ENCODE measurements around the gene BRI3. TPM values are rescaled to one million over a fixed set of nuclear protein-coding genes. Genes with fewer than 3 reads are reported as not detected.

BRI3 gene, protein sequence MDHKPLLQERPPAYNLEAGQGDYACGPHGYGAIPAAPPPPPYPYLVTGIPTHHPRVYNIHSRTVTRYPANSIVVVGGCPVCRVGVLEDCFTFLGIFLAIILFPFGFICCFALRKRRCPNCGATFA
- total RNA-seq (2014; rRNA removed; shearing (Covaris generic)), result 53.6 and 68.3 TPM in 2 replicates

GRCh38 chr7:98280791-98281756, at the start of gene BRI3:
Gene BRI3, plus strand, starts transcription at chr7:98281686. Its CDS starts 110 bp downstream, at chr7:98281796.
- DNase-seq (ENCODE audit: low spot score), result peak; percentile 69

GRCh38 chr7:98232263-98232585, 49.3 kb upstream of the BRI3 start:
- no peak for DNase-seq (ENCODE audit: low spot score)

- no peak for DNase-seq (ENCODE audit: low spot score)
Measured at GRCh38 chr7:98232799-98233198, 48.7 kb upstream of the BRI3 start.

- no peak for DNase-seq (ENCODE audit: low spot score)
Measured at GRCh38 chr7:98233219-98234070, 48.0 kb upstream of the BRI3 start.

DNA sequence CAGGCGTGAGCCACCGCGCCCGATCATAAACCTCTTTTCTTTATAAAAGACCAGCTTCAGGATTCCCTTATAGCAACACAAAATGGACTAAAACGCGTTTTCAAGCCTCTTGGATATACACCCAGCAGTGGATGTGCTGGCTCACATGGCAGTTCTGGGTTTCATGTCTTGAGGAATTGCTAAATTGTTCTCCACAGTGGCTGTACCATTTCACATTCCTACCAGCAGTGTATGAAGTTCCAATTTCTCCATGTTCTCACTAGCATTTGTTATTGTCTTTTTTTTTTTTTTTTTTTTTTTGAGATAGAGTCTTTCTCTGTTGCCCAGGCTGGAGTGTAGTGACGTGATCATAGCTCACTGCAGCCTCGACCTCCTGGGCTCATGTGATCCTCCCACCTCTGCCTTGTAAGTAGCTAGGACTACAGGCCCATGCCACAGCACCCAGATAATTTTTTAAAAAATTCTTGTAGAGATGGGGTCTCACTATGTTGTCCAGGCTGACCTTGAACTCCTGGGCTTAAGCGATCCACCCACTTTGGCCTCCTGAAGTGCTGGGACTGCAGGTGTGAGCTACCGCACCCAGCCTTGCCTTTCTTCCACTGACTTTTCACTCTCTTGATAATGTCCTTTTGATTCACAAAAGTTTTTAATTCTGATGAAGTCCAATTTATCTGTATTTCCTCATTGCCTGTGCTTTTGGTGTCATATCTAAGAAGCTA, 46.9 kb upstream of the BRI3 start:
- DNase-seq (ENCODE audit: low spot score), result no peak

GRCh38 chr7:98235901-98236300, 45.6 kb upstream of the BRI3 start:
- DNase-seq (ENCODE audit: low spot score), result no peak

- no peak for DNase-seq (ENCODE audit: low spot score)
Measured at GRCh38 chr7:98236355-98237185, 44.9 kb upstream of the BRI3 start.

GRCh38 chr7:98238076-98238475, 43.4 kb upstream of the BRI3 start:
- DNase-seq (ENCODE audit: low spot score), result no peak

GRCh38 chr7:98238976-98239375, 42.5 kb upstream of the BRI3 start:
- DNase-seq (ENCODE audit: low spot score), result no peak

DNA sequence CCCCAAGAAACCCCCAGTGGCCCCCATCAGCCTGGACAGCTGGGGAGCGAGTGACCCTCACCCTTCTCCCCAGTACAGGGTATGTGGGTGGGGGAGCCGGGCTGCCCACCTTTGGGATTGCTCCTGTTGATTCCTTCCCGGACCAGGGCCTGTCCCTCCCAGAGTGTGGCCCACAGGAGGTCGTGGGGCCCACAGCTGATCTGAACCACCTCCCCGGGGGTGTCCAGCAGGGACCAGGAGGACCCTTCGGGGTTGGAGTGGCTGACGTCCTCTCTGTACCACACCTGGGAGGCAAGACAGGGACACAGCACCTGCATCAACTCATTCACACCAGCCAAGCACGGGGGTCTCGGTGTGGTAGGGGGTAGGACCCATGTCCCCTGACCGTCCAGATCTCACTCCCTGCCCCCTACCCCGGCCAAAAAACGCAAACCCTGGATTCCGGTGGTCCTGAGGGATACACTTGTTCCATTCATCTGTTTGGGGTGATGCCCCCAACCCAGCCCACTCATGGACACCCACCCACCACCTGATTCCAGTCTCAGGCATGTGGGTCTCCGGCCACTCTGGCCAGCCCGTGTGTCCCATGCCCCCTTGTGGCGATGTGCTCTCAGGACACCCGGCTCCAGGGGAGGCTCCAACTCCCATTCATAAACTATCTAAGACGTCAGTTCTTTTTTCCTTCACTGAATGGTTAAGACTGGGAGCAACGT, 40.4 kb upstream of the BRI3 start:
- DNase-seq (ENCODE audit: low spot score), result peak; percentile 44

DNA sequence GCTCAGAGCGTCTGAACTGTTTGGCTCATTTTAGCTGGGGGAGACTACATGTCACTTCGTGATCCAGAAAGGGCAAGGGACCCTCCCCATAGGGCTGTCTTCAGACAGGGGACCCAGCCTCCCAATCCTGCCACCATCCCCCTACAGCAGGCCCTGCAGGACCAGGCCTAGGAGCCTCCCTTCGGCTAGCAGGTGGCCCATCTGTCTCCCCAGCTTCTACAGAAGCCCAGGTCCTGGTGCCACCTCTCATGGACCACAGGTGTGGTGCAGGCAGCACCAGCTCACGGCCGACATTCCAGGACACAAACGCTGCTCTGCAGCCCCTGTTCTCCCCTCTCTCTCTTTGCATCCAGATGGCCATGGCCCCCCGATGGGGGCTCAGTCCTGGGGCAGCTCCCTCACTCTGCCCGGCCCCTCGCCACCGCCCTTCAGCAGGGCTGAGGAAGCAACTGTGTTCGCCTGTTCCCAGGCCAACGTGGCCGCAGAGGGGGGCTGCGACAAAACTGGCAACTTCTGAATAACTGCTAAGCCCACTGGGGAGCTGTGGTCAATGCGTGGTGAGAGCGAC, 39.7 kb upstream of the BRI3 start:
- DNase-seq (ENCODE audit: low spot score), result no peak

DNA sequence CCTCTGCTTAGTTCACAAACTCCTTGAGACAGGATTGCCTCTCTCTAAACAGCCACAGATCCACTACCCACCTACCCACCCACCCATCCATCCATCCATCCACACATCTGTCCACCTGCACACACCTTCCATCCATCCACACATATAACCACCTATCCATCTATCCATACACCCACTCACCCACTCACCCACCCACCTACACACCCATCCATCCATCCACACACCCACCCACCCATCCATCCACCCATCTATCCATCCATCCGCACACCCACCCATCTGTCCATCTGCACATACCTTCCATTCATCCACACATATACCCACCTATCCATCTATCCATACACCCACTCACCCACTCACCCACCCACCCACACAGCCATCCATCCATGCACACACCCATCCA, 39.1 kb upstream of the BRI3 start:
- DNase-seq (ENCODE audit: low spot score), result no peak

GRCh38 chr7:98242934-98243333, 38.6 kb upstream of the BRI3 start:
- no peak for DNase-seq (ENCODE audit: low spot score)

GRCh38 chr7:98244871-98245270, 36.6 kb upstream of the BRI3 start:
- no peak for DNase-seq (ENCODE audit: low spot score)

DNA sequence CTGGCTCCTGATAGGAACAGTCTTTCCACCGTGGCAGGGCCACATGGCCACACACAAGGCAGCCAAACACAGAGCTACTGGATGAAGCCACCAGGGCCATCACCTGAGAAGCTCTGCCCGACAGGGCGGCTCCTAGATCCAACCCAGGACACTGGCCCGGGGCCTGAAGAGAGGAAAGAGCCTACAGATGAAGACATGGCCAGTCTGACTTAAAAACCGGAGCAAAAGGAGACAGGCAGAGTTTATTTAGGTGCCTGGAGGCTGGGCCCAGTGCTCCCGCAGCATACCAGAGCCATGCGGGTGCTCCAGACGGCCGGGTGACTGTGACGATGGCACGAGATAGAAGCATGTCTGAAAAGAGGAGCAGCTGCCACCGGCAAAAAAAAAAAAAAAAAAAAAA, 33.3 kb upstream of the BRI3 start:
- no peak for DNase-seq (ENCODE audit: low spot score)

DNA sequence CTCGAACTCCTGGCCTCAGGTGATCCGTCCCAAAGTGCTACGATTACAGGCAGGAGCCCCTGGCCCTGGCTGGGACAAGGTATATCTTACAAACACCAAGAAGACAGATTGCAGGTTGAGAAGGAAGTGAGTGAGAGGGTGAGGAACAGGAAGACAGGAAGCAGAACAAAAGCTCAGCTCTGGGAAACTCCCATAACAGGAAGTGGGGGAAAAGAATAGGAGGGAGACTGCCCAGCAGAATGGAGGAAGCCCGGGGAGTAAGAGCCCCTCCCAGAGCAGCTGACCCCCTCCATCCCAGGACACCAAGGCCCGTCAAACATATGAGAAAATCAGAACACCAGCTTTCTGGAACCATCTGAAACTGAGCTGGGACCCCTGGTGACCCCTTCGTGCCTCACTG, 32.4 kb upstream of the BRI3 start:
- no peak for DNase-seq (ENCODE audit: low spot score)

GRCh38 chr7:98250789-98251188, 30.7 kb upstream of the BRI3 start:
- DNase-seq (ENCODE audit: low spot score), result no peak

- DNase-seq (ENCODE audit: low spot score), result no peak
Measured at GRCh38 chr7:98251231-98251600, 30.3 kb upstream of the BRI3 start.

GRCh38 chr7:98251601-98252424, 29.7 kb upstream of the BRI3 start, which contains the start of gene TECPR1:
Gene TECPR1, minus strand, starts transcription at chr7:98252232. Its CDS starts 6,086 bp downstream, at chr7:98246146.
- peak; percentile 95 for DNase-seq (ENCODE audit: low spot score)

Data from H4 (cell line).